HEK293T (cell line): ENCODE measurements around the gene COX6A1.

Experiments
- BHLHE40 ChIP-seq: fragments of 450-650 bp; IDR thresholded peaks from 2 replicates; pipeline ENCODE4 v1.6.1; 2016; ENCODE audit warnings: mild to moderate bottlenecking, moderate library complexity, borderline replicate concordance
- CTBP1 ChIP-seq: fragments of 450-650 bp; IDR thresholded peaks from 2 replicates; pipeline ENCODE4 v1.6.1; 2016; ENCODE audit warnings: borderline replicate concordance
- ELF4 ChIP-seq: fragments of 450-650 bp; IDR thresholded peaks from 2 replicates; pipeline ENCODE4 v1.6.1; 2017; ENCODE audit warnings: antibody characterized with exemption
- FOXK2 ChIP-seq: fragments of 450-650 bp; IDR thresholded peaks from 2 replicates; pipeline ENCODE4 v1.6.1; 2016; ENCODE audit warnings: mild to moderate bottlenecking
- FOXM1 ChIP-seq: fragments of 450-650 bp; IDR thresholded peaks from 2 replicates; pipeline ENCODE4 v1.6.1; 2017; ENCODE audit warnings: mild to moderate bottlenecking, borderline replicate concordance
- LEF1 ChIP-seq: fragments of 450-650 bp; IDR thresholded peaks from 2 replicates; pipeline ENCODE4 v1.6.1; 2017; ENCODE audit warnings: mild to moderate bottlenecking, borderline replicate concordance
- NFRKB ChIP-seq: fragments of 450-650 bp; IDR thresholded peaks from 2 replicates; pipeline ENCODE4 v1.6.1; 2016; ENCODE audit warnings: mild to moderate bottlenecking, moderate library complexity
- SP1 ChIP-seq: fragments of 450-650 bp; IDR thresholded peaks from 2 replicates; pipeline ENCODE4 v1.6.1; 2017
- SUZ12 ChIP-seq: fragments of 450-650 bp; IDR thresholded peaks from 2 replicates; pipeline ENCODE4 v1.6.1; 2016; ENCODE audit warnings: mild to moderate bottlenecking
- TARDBP ChIP-seq: fragments of 450-650 bp; IDR thresholded peaks from 2 replicates; pipeline ENCODE4 v1.6.1; 2016
- ZNF384 ChIP-seq: fragments of 450-650 bp; IDR thresholded peaks from 2 replicates; pipeline ENCODE4 v1.6.1; 2016

GRCh38 chr12:120467439-120467838, 29.5 kb downstream of the COX6A1 start:
- TF ChIP-seq SP1: no peak
- TF ChIP-seq ELF4: no peak
- TF ChIP-seq CTBP1: no peak
- TF ChIP-seq SUZ12: no peak
- TF ChIP-seq NFRKB: no peak
- TF ChIP-seq TARDBP: no peak
- TF ChIP-seq FOXM1: no peak
- no peak for TF ChIP-seq ZNF384
- no peak for TF ChIP-seq FOXK2
- no peak for TF ChIP-seq LEF1
- TF ChIP-seq BHLHE40: no peak
